Neural cell (in vitro differentiated cells): Measurements from ENCODE around the gene CYBB.

Experiments used
- CTCF ChIP-seq: fragments of 450-650 bp; IDR thresholded peaks from 2 replicates; pipeline ENCODE4 v1.5.1; 2014; ENCODE audit warnings: antibody characterized with exemption, mild to moderate bottlenecking, moderate library complexity; ENCODE audit not compliant: poor library complexity, severe bottlenecking
- EP300 ChIP-seq: fragments of 450-650 bp; conservative IDR thresholded peaks from 2 replicates; pipeline ENCODE4 v1.6.1; 2014; ENCODE audit warnings: antibody characterized with exemption, mild to moderate bottlenecking, moderate library complexity; ENCODE audit not compliant: poor library complexity, severe bottlenecking
- EZH2 ChIP-seq: fragments of 200-600, 300-800 bp; shearing (Covaris generic), sonication (generic); IDR thresholded peaks from 2 replicates; pipeline ENCODE4 v1.6.1; 2014; ENCODE audit warnings: antibody characterized with exemption, low read length, borderline replicate concordance, mild to moderate bottlenecking; ENCODE audit not compliant: insufficient read depth, poor library complexity, severe bottlenecking
- RAD21 ChIP-seq: fragments of 450-650 bp; conservative IDR thresholded peaks from 2 replicates; pipeline ENCODE4 v1.6.1; 2014; ENCODE audit warnings: antibody characterized with exemption, mild to moderate bottlenecking, moderate library complexity

- TF ChIP-seq EZH2 = no peak
- TF ChIP-seq CTCF = no peak
- no peak for TF ChIP-seq EP300
- TF ChIP-seq RAD21 = no peak
Observed at GRCh38 chrX:37846934-37847732, 67.3 kb downstream of the CYBB start, which contains the start of gene DYNLT3.
